Measurements from ENCODE around the gene ERGIC1.
"Not testable (repeated sequence)": the region's sequence is repeated elsewhere in the genome, so short reads cannot be mapped to it uniquely, and the experiment has no call there.

The ERGIC1 gene

DNA sequence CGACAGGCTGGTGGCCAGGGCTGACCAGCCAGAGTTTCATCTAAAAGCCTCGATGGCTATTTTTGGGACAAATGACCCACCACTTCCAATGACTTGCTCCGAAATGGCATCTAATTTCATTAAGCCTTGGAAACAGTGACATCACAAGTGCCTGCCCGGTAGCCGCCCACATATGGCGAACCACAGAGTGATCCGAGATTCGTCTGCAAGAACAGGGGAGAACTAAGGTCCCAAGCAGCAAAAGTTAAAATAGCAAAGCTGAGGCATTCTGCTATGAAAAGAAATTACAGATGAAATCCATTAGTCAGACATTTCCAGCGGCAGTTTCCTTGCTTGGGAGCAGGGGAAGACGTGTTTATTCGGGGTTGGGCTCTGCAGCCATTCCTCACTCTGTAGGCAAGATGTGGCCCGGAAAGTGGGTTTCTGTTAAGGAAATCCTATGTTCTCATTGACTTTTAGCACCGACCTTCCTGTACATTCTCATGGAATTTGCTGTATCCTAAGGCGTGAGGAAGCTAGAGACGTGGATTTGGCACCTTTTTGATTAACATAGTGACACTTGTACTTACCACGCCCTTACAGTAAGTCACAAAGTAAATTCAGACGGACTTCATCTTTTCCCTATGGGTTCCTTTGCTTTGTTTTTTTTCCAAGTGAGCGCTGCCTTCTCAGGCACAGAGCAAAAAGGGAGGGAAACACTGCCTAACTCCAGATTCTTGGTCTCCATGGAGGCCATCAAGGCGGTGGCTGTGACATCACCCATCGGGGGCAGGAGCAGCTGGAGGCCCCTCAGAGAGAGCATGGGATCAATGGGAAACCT, 45.1 kb downstream of the ERGIC1 start:
- DNase-seq (ENCODE audit: low spot score): no peak

DNA sequence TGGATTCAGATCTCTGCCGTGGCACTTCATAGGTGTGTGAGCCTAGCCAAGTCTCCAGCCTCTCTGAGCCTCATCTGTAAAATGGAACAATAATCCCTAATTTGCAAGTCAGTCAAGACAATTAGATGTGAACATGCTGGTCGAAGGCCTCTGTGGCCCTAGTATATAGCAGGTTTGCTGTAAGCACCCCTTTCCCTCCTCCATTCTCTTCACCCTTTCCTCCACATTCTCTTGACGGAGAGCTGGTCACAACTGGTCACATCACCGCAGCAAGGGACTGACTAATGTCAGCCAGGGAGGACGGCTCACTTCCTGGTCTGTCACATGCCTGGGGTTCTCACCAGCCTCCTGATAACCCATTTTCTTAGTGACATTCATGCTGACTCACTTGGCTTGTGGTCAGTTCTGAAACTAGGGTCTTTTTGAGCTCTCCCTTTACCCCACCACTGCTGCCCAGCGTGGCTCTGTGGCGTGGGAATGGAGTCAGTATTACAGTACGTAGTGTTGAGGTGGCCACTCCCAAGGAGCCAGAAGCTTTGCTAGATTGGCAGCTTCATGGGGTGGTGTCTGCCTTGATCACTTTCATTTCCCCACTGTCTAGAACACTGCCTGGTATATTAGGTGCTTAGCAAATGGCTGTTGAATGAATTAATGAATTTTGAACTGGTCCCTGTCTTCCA, 47.8 kb downstream of the ERGIC1 start:
- DNase-seq (ENCODE audit: low spot score): no peak

DNA sequence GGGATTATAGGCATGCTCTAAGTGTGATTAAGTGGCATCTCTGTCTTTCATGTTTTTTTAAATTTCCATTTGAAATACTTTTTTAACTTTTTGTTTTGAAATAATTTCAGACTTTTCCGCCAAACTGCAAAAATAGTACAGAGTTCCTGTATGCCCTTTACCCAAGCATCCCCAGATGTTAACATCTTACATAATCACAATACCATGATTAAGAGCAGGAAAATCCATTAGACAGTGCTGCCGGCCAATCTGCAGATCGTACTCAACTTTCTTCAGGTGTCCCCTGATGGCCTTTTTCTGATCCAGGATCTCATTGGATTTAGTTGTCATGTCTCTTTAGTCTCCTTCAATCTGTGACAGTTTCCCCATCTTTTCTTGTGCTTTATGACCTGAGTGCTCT, 49.0 kb downstream of the ERGIC1 start:
- no peak for DNase-seq (ENCODE audit: low spot score)

DNA sequence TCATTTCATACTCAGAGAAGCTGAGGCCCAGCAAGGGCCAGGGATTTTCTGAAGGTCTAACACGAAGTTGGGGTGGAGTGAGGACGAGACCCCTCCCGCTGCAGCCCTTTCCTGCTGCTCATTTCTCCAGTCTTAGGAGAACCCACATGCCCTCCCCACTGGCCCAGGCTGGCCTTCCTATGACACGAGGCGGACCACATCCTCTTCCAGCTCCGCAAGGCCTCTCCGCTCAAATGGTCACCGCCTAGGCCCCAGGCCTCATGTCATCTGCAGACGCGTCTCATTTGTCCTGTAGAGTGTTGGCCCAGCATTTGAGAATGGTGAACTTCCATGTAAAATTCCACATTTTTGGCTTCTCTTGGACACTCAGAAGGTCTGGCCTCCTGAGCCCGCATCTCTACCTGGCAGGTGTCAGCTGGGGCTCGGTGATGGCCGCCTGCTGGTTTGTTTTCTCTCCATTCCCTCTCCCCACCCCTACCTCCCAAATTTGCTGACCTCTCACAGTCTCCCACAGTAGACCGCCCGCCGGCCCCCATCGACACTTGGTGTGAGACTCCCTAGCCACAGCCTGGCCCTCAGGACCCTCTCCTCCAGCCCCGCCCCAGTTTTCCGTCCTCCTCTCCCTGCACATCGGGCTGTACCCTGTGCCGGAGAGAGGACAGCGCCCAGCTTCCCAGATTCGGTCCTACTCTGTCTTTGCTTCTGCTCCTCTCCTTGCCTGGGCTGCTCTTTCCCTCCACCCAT, 51.7 kb downstream of the ERGIC1 start:
- no peak for DNase-seq (ENCODE audit: low spot score)

DNA sequence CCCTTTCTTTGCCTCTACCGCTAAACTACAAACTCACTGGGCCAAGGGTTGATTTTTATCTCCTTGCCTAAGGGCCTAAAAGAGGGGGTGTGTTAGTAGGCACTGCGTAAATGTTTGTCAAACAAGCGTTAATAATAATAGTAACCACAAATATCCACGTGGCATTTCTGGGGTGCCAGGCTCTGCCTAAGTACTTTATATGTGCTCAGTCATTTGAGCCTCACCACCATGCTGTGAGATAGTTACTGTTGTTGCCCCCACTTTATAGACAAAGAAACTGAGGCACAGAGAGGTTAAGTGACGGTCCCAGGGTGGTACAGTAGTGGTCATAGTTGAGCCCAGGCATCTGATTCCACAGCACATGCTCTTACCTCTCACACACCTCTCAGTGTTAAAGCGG, 52.4 kb downstream of the ERGIC1 start:
- no peak for DNase-seq (ENCODE audit: low spot score)

DNA sequence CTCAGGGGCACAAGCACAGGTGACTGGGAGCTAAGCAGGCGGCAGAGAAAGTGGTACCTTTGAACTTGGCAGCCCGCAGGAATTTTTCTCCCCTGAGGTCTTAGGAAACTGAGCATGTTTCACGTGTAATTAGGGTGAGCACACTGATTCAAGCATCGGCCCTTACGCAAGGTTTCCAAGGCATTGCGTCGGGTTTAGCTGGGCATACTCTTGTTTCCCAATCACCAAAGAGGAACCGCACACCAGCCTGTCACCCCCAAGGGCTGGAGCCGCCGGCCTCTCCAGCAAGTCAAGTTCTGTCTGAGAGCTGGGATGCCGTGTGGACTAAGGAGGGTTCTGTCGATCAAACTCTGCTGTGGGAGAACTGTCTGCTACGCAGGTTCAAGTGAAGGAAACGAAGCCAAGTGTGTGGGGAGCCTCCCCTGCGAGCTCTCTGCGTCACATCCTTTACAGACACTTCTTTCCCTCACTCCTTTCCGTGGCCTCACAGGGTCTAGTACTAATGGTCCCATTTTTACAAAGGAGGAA, 53.0 kb downstream of the ERGIC1 start:
- DNase-seq (ENCODE audit: low spot score): no peak

DNA sequence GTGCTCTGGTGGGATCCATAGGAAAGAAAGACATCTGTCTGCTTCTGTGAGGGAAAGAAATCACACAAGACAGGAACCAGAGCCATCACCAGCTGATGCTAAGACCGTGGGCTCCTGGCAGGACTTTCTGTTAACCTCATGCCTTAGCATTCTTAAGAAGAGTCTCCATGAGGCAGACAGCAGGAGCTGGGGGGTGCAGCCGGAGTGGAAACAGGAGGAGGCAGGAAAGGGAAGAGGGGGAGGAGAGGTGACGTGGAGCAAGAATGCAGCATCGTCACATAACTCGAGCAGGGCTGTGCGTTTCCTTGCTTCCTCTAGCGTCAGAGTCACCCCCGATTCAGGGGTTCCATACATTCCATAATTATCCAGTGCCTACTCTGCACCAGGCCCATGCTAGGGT, 53.6 kb downstream of the ERGIC1 start:
- no peak for DNase-seq (ENCODE audit: low spot score)

DNA sequence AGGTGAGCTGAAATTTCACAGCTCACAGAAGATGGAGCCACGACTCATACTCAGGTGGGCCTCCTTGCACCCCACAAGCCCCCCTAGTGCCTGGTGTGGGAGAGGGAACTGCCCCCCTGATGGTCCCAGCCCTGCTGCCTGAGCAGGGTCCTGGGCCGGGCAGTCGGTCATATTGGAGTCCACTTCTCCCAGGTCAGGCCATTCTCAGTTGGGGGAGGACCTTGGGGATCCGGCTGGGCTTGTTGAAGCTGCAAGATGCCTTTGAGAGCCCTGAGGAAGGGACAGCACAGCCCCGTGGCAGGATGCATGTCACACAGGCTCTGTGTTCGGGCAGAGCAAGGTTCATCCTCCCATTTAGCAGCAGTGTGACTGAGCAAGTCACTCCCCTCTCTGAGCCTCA, 56.6 kb downstream of the ERGIC1 start:
- no peak for DNase-seq (ENCODE audit: low spot score)

DNA sequence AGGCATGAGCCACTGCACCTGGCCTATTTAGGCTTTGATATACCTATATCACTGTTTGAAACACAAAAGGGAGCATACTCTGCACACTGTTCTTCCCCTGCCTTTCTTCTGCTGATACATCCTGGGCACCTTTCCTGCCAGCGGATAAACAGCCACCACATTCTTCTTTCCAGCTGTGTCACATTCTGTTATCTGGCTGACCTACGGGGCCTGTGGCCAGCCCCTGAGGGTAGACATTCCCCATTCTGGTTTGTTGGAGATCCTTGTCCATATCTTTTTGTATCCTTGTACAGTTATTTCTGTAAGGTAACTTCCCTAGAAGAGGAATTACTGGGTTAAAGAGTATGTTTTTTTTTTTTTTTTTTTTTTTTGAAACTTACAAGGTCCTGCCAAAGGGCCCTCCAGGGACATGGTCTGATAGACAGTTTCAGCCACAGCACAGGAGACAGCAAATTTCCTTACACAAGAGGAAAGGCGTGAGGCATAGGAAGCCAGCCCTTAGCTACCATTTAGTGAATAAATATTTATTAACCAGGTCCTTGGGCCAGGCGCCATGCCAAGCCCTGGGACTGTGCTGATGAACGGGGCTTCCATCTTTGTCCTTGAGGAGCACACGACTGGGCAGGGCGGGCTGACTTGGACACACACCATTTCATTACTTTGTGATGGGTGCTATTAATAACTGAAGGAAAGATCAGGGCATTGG, 57.8 kb downstream of the ERGIC1 start:
- DNase-seq (ENCODE audit: low spot score): no peak

DNA sequence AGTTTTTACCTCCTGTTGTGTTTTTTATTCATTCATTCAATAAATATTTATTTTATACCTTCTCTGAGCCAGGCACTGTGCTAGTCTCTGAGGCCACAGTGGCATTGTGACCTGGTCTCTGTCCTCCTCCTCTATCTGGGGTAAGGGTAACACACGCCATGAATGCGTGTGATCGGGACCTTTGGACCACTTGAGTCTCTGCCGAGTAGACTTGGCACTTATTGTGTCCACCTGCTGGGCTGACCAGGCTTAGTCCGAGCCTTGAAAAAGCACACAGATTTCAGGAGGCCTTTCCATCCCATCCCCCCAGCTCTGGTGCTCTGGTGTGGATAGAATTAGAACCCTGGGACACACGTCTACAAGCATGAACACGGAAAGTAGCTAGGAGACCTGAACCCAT, 58.7 kb downstream of the ERGIC1 start:
- no peak for DNase-seq (ENCODE audit: low spot score)

DNA sequence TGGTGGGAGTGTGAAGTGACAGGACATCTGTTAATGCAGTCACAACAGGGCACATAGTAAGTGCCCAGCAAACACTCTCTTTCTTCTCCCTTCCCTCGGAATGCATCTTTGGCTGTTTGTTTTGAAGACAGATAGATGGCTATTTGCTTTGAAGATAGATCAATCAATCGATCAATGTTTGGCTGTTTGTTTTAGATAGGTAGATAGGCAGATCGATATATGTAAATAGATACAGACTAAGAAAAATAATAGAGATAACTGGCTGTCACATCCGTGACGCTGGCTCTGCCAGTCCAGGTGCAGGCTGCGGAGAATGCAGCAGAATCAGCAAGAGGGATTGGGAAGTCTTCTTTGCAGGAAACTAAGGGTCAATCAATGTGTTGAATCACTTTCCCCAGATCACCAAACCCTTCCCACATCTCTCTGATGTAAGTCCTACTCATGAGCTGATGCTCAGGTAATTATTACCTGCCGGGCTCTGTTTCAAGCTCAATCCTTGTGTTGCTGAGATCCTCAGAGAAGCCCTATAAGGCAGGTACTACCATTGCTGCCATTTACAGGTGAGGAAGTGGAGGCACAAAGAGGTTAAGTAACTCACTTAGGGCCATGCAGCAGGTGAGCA, 60.8 kb downstream of the ERGIC1 start:
- DNase-seq (ENCODE audit: low spot score): no peak

DNA sequence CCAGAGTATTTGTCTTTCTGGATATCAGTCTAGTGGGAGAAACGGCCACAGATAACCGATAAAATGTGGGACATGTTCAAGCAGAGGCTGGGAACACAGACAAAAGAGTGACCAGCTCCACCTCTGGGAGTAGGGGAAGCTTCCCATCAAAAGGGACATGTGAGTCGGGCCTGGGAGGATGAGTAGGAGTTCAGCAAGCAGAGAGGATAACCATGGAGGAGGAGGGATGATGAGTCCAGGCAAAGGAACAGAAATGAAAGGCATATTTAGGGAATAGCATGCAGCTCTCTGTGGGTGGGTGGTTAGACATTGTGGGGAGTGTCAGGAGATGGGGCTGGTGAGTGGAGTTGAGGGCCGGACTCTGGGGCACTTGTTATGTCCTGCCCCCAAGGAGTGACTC, 61.5 kb downstream of the ERGIC1 start:
- DNase-seq (ENCODE audit: low spot score): no peak

DNA sequence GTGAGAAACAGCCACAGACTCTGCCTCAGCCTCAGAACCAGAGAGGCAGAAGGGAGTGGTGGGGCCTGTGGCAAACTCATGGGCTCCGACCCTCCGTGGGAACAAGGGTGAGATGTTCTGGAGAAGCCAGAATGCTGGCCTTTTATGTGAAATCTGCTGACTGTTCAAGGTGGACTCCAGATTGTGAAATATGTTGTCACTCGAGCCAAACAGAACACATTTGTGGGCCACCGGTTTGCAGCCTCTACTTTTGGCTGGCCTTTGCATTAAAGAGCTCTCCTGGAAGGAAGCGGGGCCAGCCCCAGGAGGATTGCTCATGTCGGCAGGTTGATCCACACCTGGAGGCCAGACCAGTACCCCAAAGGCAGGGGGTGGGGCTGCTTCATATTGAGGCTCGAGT, 62.4 kb downstream of the ERGIC1 start:
- no peak for DNase-seq (ENCODE audit: low spot score)

DNA sequence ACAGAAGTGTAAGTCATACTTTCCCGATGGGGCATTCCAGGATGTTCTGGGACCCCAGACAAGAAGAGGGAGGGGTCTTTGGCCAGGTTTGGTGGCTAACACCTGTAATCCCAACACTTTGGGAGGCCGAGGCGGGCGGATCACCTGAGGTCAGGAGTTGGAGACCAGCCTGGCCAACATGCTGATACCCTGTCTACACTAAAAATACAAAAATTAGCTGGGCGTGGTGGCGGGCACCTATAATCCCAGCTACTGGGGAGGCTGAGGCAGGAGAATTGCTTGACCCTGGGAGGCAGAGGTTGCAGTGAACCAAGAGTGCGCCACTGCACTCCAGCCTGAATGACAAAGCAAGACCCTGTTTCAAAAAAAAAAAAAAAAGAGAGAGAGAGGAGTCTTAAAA, 63.0 kb downstream of the ERGIC1 start:
- not testable (repeated sequence) for DNase-seq (ENCODE audit: low spot score)

DNA sequence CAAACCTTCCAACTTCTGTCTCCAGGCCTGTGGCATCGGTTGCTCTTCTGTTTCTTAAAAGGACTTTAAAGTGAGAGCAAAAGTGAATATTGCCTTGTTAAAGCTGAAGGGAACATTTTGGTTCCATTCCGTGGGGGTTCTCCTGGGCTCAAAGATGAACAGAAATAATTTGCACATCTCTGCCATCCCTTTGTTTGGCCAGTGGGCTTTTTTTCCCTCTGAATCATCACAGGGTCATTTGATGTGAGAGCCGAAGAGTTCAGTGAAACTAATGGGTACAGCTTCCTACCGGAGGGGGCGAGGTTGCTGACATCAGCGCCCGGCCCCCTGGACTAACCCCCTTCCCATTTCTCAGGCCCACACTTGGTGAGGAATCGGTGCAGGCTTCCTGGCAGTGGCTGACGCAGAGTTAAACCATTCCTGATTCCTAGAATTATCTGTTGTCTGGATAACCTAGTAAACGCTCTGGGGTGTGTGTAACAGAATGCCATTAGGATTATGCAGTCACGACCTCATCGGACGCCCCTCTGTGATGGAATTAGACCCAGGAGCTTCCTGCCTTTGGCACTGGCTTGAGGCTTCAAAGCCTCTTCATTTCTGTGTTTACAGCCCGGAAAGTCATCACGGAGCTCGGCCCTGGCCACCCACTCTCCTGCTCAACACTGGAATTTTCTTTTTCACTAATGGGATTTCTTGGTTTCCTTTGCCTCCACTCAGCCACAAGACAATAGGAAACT, 63.6 kb downstream of the ERGIC1 start:
- no peak for DNase-seq (ENCODE audit: low spot score)

DNA sequence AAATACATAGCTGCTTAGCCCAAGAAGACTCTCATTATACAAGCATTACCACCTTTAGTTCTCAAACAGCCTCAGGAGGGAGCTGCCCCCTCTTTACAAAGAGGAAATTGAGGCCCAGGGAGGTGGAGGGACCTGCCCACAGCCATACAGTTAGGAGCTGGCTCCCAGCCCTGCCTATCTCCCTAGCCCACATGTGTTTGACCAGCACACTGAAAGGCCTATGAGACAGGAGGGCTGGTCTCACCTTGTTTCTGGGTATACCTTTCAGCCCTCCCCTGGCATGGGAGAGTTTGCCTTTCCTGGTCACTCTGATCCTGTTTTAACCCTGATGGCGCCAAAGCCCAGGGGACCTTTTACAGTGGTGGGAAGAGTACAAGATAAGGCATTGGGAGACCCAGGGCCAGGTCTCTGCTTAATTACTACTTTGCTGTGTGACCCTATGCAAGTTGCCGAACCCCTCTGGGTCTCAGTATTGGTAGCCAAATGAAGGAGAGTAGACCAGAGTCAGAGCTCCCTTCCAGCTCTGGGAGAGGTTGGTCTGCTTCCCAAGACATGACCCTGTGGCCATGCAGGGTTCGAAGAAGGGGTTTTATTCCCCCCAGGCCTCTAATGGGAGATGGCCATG, 64.3 kb downstream of the ERGIC1 start:
- DNase-seq (ENCODE audit: low spot score): no peak

DNA sequence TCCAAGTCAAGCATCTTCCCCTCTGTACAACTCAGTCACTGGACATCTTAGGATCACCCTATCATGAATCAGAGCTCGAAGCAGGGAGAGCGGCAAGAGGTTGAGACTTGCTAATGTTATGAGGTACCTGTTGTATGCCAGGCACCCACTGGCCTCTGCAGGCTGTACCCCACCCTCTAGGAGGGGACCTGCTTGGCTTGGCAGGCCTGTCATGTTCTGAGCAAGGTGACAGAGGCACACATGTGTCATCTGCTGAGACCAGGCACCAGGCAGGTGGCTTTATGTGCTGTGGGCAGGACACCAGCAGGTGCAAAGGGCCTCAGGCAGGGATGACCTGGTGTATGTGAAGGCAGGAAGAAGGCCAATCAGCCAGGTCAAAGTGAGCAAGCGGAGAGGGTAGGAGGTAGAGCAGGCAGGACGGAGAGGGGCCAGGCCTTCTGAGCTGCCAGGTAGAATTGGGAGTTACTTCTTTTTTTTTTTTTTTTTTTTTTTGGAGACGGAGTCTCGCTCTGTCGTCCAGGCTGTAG, 64.9 kb downstream of the ERGIC1 start:
- DNase-seq (ENCODE audit: low spot score): no peak

DNA sequence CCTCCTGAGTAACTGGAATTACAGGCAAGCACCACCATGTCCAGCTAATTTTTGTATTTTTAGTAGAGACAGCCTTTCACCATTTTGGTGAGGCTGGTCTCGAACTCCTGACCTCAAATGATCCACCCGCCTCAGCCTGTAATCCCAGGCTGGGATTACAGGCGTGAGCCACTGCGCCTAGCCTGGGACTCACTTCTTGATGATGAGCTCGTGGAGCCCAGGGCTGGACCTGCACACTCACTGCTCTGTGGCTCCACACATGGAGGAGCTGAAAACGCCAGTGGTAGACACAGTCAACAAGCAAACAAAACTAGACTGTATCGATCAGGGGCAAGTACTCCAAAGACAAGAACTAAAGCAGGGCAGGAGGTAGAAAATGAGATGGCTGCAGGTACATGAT, 65.4 kb downstream of the ERGIC1 start:
- DNase-seq (ENCODE audit: low spot score): no peak

DNA sequence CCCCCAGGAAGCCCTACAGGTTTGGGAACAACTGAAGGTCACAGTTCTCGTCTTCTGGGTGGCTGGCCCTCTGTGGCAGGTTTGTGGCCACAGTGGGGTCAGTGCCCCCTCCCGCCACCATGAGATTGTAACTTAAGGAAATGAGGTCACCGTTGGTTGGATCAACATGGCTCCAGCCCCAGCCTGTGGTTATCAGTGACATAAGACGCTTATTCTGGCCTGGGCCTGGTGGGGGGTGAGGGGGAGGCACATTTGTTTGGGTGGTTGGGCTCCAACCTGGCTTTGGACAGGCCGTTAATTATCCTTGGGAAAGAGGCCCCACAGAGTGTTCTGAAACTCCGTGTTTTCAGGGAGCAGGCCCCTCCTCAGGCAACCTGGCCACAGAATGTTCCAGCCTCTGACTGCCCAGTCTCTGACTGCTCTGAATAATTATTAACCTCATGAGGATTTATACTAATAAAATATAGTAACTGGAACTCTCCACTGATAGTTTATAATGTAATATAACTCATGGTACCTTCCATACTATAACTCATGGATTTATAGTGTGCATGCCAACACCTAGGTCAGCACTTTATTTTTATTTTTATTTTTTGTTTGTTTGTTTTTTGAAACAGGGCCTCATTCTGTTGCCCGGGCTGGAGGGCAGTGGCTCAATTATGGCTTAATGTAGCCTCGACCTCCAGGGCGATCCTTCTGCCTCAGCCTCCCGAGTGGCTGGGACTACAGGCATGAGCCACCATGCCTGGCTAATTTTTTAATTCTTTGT, 67.1 kb downstream of the ERGIC1 start:
- DNase-seq (ENCODE audit: low spot score): no peak

Measured in LoVo (cell line).